AG04450 (cell line): Measurements from ENCODE around the gene OSM. TPM values are rescaled to one million over a fixed set of nuclear protein-coding genes. Genes with fewer than 3 reads are reported as not detected.

Experiments
- CTCF ChIA-PET: fragments of 300-600, 350-600 bp; formaldehyde crosslinking; extraction: SDS; loops from one replicate; lab custom pipeline; 2022; ENCODE audit warnings: antibody characterized with exemption, inconsistent platforms; lab: Charles Lee
- POLR2A ChIA-PET: fragments of 350-600 bp; formaldehyde crosslinking; extraction: SDS; loops from one replicate; lab custom pipeline; 2021; ENCODE audit warnings: antibody characterized with exemption, inconsistent platforms; lab: Yijun Ruan, JAX
- DNase-seq: peaks from one replicate; pipeline ENCODE4 v3.0.0-alpha.2; 2011; ENCODE audit warnings: low read depth, low spot score
- H3K27ac ChIP-seq: one replicate; pipeline ENCODE4 v1.5.1; 2012; ENCODE audit warnings: low read depth, low read length, control low read depth
- H3K27me3 ChIP-seq: one replicate; pipeline ENCODE4 v1.6.0; 2012; ENCODE audit warnings: low read length; ENCODE audit not compliant: control insufficient read depth, insufficient read depth
- H3K4me3 ChIP-seq: 2 replicates; pipeline ENCODE4 v1.5.1; 2011; ENCODE audit warnings: mild to moderate bottlenecking, low read depth, low read length, control low read depth
- H3K9me3 ChIP-seq: 2 replicates; pipeline ENCODE4 v1.5.1; 2012; ENCODE audit warnings: low read length; ENCODE audit not compliant: control insufficient read depth, insufficient read depth
- CTCF ChIP-seq: IDR thresholded peaks from 2 replicates; pipeline ENCODE4 v1.5.1; 2011; ENCODE audit warnings: low read depth, low read length, control low read depth, inconsistent platforms
- polyA plus RNA-seq: library from polyadenylated mRNA; depleted of rRNA; stranded (reverse); fragments of >200 nt; gene quantifications from 2 replicates; pipeline ENCODE4 v1.2.3, GENCODE V29; 2011

Gene OSM
- polyA plus RNA-seq, 1 experiment = not detected

DNA sequence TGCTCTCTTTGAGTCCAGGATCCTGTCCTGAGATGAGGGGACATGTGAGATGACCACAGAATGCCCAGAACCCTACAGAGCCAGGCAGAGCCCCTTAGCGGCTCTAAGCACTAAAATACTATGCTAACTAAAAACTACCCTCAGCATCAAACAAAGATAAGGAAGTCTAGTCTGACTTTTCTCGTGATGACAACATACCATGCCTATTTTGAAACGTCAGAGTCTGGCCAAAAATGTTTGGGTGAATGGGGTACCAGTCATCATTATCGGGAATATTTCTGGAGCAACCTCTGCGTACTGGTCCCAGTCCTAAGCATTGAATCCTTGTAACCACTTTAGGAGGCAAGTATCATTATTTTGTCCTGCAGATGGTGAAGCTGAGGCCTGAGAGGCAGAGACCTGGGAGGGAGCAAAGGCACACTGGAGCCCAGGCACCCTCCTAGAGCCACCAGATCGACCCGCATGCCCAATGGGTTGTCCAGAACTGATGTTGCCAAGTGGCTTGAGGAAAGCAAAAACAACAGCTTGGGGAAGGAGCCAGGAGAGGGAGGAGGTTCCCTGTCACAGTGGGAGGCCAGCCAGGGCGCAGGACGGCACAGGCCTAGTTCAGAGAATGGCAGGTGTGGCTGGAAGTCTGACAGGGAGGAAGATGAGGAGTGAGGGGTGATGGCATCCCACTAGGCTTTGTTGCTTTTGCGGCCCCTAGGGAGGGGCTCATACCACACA lies 7.2 kb upstream of the OSM start:
- no peak overlapping the region for H3K27ac ChIP-seq
- H3K27me3 ChIP-seq = no peaks in the 10 kb centered on the region
- no peak overlapping the region for H3K4me3 ChIP-seq
- DNase-seq = no peak
- ChIA-PET POLR2A (no interaction called here), CTCF (no interaction called here)
- TF ChIP-seq CTCF = no peak
- H3K9me3 ChIP-seq = no peaks in the 10 kb centered on the region

DNA sequence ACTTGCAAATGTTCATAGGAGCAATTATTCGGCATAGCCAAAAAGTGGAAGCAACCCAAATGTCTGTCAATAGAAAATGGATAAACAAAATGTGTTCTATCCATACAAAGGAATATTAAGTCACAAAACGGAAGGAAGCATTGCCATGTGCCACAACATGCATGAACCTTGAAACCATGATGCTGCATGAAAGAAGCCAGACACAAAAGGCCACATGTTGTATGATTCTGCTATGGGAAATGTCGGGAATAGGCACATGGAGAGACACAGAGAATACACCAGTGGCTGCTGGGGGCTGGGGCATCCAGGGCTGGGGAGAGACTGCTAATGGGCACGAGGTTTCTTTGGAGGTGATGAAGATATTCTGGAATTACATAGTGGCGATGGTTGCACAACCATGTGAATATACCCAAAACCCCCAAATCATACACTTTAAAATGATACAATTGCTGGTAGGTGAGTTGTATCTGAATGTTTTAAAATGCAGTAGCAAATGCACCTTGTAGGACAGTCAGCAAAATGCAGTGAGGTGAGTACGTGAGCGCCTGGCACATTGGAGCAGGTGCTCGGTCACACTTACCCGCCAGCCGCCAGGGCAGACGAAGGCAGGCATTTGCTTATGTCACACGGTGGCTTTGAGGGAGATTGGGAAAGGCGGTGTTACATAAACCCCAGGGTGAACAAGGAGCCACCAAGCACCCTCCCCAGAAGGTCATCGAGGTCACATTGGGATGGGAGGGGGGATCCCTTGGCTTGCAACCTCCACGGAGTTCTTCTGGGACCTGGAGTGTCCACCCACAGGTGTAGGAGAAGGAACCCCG lies 6.3 kb upstream of the OSM start:
- no peak overlapping the region for H3K4me3 ChIP-seq
- DNase-seq = no peak
- H3K27me3 ChIP-seq = no peaks in the 10 kb centered on the region
- H3K9me3 ChIP-seq = no peaks in the 10 kb centered on the region
- no peak overlapping the region for H3K27ac ChIP-seq
- CTCF ChIA-PET = no interaction called here
- POLR2A ChIA-PET = no interaction called here
- TF ChIP-seq CTCF = no peak

GRCh38 chr22:30270832-30271231 lies 4.2 kb upstream of the OSM start:
- Histone ChIP-seq H3K27me3 (no peaks in the 10 kb centered on the region), H3K4me3 (no peak overlapping the region), H3K27ac (no peak overlapping the region), H3K9me3 (no peaks in the 10 kb centered on the region; the same call in 1 of the 2 replicates)
- DNase-seq = no peak
- CTCF ChIA-PET = interaction anchor here (1.0 to 1.6 kb wide), 2 partner anchors 17 to 163 kb away, joined by 3 to 6 read pairs; no protein-coding TSS in a partner anchor
- POLR2A ChIA-PET = interaction anchor here (0.7 kb wide), 1 partner anchor 356 kb away, joined by 6 read pairs; no protein-coding TSS in a partner anchor
- no peak for TF ChIP-seq CTCF

DNA sequence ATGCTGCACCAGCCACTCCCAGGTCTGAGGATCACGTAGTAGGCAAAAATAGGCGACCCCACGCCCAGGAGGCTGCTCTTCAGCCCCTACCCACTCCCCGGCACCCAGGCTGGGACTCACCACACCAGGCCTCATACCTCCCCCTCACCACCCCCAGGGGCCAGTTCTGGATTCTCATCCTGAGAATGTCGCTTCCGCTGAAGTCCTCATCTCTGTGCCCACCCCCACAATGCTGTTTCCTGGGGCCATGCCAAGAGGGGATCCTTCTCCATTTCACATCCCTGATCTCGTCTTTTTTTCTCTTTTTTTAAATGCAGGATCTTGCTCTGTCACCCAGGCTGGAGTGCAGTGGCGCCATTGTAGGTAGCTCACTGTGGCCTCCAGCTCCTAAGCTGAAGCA lies 1.7 kb upstream of the OSM start:
- Histone ChIP-seq H3K27ac (no peak overlapping the region), H3K9me3 (no peaks in the 10 kb centered on the region; the same call in 1 of the 2 replicates), H3K4me3 (no peak overlapping the region), H3K27me3 (no peaks in the 10 kb centered on the region)
- no peak for TF ChIP-seq CTCF
- POLR2A ChIA-PET = no interaction called here
- CTCF ChIA-PET = interaction anchor here (1.0 to 1.7 kb wide), 3 partner anchors 12 to 20 kb away, joined by 3 to 9 read pairs (median 4); no protein-coding TSS in a partner anchor
- no peak for DNase-seq
